Central memory CD8-positive, alpha-beta T cell (primary cell): Measurements from ENCODE around the gene RPP21.
"Not testable (repeated sequence)": the region's sequence is repeated elsewhere in the genome, so short reads cannot be mapped to it uniquely, and the experiment has no call there.

ENCODE experiments used
- ATAC-seq: fragments of 150-1000 bp; cut with Tn5 transposase; replicated peaks from 2 replicates; pipeline ENCODE4 v1.10.0; 2022; ENCODE audit warnings: mild to moderate bottlenecking, moderate FRiP score, moderate number of reproducible peaks; ENCODE audit not compliant: poor library complexity, severe bottlenecking; ENCODE audit errors: extremely low read depth
- DNase-seq, 2 donors: peaks; one replicate each; pipeline ENCODE4 v3.0.0; 2021; ENCODE audit warnings: low spot score in 2 of 2
- H3K27ac Mint-ChIP-seq: one replicate; pipeline ENCODE4 v1.8.0; 2022; ENCODE audit warnings: low read depth, mild to moderate bottlenecking, moderate library complexity, mixed read lengths
- H3K27me3 Mint-ChIP-seq: one replicate; pipeline ENCODE4 v1.8.0; 2022; ENCODE audit warnings: mixed read lengths
- H3K36me3 Mint-ChIP-seq: one replicate; pipeline ENCODE4 v1.8.0; 2022; ENCODE audit warnings: mild to moderate bottlenecking, moderate library complexity, mixed read lengths; ENCODE audit not compliant: insufficient read depth
- H3K4me1 Mint-ChIP-seq: one replicate; pipeline ENCODE4 v1.8.0; 2022; ENCODE audit warnings: mixed read lengths
- H3K4me3 Mint-ChIP-seq: one replicate; pipeline ENCODE4 v1.8.0; 2022; ENCODE audit warnings: mild to moderate bottlenecking, moderate library complexity, mixed read lengths
- H3K9me3 Mint-ChIP-seq: one replicate; pipeline ENCODE4 v1.8.0; 2022; ENCODE audit warnings: mixed read lengths

RPP21 gene

DNA sequence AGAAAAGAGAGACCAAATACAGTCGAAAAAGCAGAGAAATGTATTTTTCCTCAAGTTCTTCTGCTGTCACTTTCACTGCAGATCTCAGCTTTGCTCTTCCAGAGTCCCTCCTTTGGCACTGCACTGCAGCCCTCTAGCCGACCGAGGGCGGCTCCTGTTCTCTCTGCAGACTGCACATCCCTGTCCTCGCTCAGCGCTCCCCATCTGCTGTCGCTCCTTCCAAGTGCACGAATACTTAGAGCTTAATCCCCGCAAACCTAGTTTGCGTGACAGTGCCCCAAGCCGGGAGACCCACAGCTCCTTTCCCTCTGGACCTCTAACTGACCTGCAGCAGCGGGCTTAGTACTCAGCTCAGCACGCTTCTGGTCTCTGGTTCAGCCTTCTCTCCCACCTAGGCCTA, 15.2 kb downstream of the RPP21 start:
- Mint-ChIP-seq H3K27me3 (peaks cover 66% of the 10 kb centered on the region), H3K9me3 (no peaks in the 10 kb centered on the region), H3K27ac (no peak overlapping the region), H3K4me1 (peaks cover 7% of the 10 kb centered on the region), H3K36me3 (peaks cover 2% of the 10 kb centered on the region), H3K4me3 (no peak overlapping the region)
- ATAC-seq (no peak), DNase-seq (no peak)

DNA sequence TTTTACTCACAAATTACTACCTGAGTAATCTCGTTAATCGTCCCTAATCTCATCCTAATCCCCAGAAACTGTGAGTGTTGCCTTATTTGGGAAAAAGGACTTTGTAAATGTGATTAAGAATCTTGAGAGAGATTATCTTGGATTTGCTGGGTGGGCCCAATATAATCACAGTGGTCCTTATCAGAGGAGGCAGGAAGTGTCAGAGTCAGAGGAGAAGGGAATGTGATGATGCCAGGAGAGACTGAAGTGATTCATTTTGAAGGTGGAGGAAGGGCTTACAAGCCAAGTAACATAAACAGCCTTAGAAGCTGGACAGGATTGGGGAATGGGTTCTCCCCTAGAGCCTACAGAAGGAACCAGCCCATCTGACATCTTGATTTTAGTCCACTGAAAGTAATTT, 16.7 kb downstream of the RPP21 start:
- no peaks in the 10 kb centered on the region for H3K36me3 Mint-ChIP-seq

DNA sequence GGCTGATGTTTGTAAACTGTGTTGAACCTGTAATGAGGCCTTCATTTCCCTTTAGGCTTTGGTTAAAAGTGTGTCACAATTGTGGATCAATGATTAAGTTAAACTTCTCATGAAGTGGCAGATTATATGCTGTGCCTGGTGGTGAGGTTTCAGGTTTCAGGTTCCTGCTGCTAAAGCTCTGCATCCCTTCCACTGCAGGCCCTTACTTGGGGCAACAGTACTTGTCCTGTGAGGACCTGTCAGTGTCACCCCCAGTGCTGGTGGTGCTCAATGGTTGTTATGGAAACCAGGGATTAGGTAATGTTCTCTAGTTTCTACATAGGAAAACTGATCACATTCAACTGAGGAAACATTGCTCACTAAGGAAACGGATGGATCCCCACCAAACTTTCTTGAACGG, 18.5 kb downstream of the RPP21 start:
- Mint-ChIP-seq H3K27ac (no peak overlapping the region), H3K4me1 (no peaks in the 10 kb centered on the region), H3K36me3 (no peaks in the 10 kb centered on the region), H3K4me3 (no peak overlapping the region), H3K27me3 (peaks cover 72% of the 10 kb centered on the region), H3K9me3 (no peaks in the 10 kb centered on the region)
- DNase-seq, result no peak
- no peak for ATAC-seq

More for the DNA sequence above, 16.7 kb downstream of the RPP21 start:
- DNase-seq (no peak), ATAC-seq (no peak)
- H3K27me3 Mint-ChIP-seq, result peaks cover 75% of the 10 kb centered on the region
- no peaks in the 10 kb centered on the region for H3K9me3 Mint-ChIP-seq
- peaks cover 7% of the 10 kb centered on the region for H3K4me1 Mint-ChIP-seq
- no peak overlapping the region for H3K4me3 Mint-ChIP-seq
- no peak overlapping the region for H3K27ac Mint-ChIP-seq

DNA sequence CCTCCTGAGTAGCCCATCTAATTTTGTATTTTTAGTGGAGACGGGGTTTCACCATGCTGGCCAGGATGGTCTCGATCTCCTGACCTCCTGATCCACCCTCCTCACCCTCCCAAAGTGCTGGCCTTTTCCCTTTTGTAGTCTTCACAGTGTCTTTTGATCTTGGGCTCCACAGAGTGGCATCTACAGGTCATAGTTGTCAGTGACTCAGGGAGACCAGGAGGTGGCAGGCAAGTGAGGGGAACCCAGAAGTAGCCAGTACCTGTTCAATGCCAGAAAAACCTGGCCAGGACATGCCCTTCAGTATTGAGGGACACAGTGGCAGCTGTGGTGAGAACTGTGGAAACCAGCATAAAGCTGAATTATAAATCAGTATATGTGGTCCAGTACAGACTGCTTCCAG, 19.6 kb downstream of the RPP21 start:
- no peaks in the 10 kb centered on the region for H3K36me3 Mint-ChIP-seq
- no peak for ATAC-seq
- H3K27ac Mint-ChIP-seq, result no peak overlapping the region
- H3K27me3 Mint-ChIP-seq, result peaks cover 76% of the 10 kb centered on the region
- H3K4me3 Mint-ChIP-seq, result no peak overlapping the region
- no peaks in the 10 kb centered on the region for H3K4me1 Mint-ChIP-seq
- no peaks in the 10 kb centered on the region for H3K9me3 Mint-ChIP-seq
- DNase-seq, result no peak

DNA sequence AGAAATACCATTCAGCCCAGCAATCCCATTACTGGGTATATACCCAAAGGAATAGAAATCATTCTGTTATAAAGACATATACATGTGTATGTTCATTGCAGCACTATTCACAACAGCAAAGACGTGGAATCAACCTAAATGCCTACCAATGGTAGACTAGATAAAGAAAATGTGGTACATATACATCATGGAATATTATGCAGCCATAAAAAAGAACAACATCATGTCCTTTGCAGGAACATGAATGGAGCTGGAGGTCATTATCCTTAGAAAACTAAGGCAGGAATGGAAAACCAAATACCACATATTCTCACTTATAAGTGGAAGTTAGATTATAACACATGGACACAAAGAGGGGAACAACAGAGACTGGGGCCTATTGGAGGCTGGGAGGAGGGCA, 24.3 kb downstream of the RPP21 start:
- H3K4me3 Mint-ChIP-seq, H3K9me3 Mint-ChIP-seq, DNase-seq, H3K36me3 Mint-ChIP-seq, H3K27ac Mint-ChIP-seq, ATAC-seq, H3K4me1 Mint-ChIP-seq: not testable (repeated sequence)
- H3K27me3 Mint-ChIP-seq, result peaks cover 47% of the 10 kb centered on the region

DNA sequence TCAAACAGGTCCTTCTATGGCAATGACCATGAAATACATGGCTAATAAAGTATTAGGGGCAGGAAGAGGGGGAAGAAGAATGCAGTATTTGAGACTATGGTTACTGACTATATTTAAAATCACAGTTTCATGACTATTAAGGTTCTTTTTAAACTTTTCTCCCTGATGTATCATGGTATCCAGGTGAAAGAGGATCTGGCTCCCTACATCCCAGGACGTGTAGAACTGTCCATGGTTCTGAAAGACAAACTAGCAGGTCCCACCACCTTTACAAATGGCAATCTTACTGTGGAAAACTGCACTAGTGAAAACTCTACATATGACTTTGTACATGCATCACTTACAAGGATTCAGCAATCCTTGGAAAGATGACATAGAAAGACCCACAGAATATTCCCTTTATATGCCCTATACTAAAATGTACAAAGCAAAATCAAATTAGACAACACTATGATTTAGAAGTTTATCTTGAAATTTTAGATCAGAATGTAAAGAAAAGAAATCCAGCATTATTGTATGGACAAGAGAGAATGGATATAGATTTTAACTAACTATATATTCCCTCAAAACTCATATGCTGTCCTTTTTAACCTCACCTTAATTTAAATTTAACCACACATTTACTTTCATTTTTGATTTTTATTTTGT, 33.5 kb downstream of the RPP21 start:
- Mint-ChIP-seq H3K4me3 (no peak overlapping the region), H3K27ac (no peak overlapping the region), H3K36me3 (peaks cover 2% of the 10 kb centered on the region), H3K27me3 (peaks cover 76% of the 10 kb centered on the region), H3K9me3 (no peaks in the 10 kb centered on the region), H3K4me1 (no peaks in the 10 kb centered on the region)
- ATAC-seq (no peak), DNase-seq (no peak)

DNA sequence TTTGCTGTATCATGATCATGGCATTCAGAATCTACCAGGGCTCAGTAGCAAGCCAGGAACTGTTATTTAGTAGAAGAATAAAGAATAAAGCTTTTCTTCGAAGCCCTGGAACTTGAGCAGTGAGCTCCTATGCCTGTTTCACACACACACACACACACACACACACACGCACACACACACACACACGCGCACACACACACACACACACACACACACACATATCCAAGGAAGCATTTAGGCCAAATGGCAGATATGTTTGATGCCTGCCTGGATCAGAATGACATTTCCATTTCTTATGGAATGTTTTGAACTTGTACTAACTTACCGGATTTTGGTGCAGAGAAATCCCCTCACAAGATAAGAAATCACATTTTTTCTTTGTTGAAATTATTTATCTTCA, 35.5 kb downstream of the RPP21 start:
- ATAC-seq (no peak), DNase-seq (no peak)
- no peaks in the 10 kb centered on the region for H3K4me1 Mint-ChIP-seq
- peaks cover 2% of the 10 kb centered on the region for H3K36me3 Mint-ChIP-seq
- H3K4me3 Mint-ChIP-seq, result no peak overlapping the region
- H3K9me3 Mint-ChIP-seq, result no peaks in the 10 kb centered on the region
- no peak overlapping the region for H3K27ac Mint-ChIP-seq
- H3K27me3 Mint-ChIP-seq, result peaks cover 93% of the 10 kb centered on the region

DNA sequence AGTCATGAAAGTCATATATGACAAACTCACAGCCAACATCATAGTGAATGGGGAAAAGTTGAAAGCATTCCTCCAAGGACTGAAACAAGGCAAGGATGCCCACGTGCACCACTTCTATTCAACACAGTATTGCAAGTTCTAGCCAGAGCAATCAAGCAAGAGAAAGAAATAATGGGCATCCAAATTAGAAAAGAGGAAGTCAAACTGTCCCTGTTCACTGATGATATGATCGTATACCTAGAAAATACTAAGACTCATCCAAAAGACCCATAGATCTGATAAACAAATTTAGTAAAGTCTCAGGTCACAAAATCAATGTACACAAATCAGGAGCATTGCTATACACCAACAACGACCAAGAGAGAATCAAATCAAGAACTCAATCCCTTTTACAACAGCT, 41.2 kb downstream of the RPP21 start:
- Mint-ChIP-seq H3K4me1 (no peaks in the 10 kb centered on the region), H3K4me3 (no peak overlapping the region), H3K27me3 (peaks cover 97% of the 10 kb centered on the region), H3K27ac (no peak overlapping the region), H3K36me3 (peaks cover 2% of the 10 kb centered on the region), H3K9me3 (no peaks in the 10 kb centered on the region)
- DNase-seq (no peak), ATAC-seq (no peak)

DNA sequence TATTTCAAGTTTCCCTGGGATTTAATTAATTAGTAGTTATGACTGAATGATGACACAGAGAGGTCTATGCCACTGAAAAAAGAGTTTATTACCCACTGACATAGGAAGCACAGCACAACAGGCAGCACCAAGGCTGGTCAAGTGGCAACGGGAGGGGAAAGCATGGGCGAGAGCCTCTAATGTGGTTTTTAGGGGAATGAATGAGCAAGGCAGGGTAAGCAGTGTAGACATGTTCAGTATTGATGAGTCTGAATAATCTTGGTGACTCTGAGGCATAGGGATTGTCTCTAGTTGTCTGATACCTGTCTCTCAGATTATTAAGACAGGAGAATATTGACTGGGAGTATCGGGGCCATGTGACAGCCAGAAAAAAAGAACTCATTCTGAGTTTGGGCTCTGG, 46.3 kb downstream of the RPP21 start:
- peaks cover 87% of the 10 kb centered on the region for H3K27me3 Mint-ChIP-seq
- no peak overlapping the region for H3K27ac Mint-ChIP-seq
- peaks cover under 1% of the 10 kb centered on the region for H3K36me3 Mint-ChIP-seq
- H3K4me3 Mint-ChIP-seq, result no peak overlapping the region
- H3K9me3 Mint-ChIP-seq, result no peaks in the 10 kb centered on the region
- DNase-seq (no peak), ATAC-seq (no peak)
- H3K4me1 Mint-ChIP-seq, result no peaks in the 10 kb centered on the region

DNA sequence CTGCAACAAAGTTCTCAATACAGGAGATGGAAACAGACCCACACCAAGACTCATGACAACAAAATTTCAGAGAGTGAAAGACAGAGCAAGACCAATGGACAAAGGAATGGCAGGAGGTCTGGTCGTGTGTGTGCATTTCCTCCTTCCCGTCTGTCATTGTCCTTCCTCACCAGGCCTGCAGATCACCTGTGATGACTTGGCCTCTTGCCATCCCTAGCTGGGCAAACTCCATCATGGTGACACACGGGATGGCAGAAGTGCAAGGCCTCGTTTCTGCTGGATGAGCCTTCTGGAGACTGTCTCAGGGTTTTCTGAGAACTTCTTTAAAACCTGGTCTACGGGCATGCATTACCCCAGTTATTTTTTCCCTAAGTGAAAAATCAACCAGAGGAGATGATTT, 49.2 kb downstream of the RPP21 start:
- ATAC-seq, result no peak
- Mint-ChIP-seq H3K4me1 (no peaks in the 10 kb centered on the region), H3K36me3 (no peaks in the 10 kb centered on the region), H3K27ac (no peak overlapping the region), H3K27me3 (peaks cover 79% of the 10 kb centered on the region), H3K4me3 (no peak overlapping the region), H3K9me3 (no peaks in the 10 kb centered on the region)
- no peak for DNase-seq
